PC-9 (cell line): Measurements from ENCODE around the gene ADGRL3. TPM values are rescaled to one million over a fixed set of nuclear protein-coding genes. Genes with fewer than 3 reads are reported as not detected.

Experiments
- BruUV-seq: library from RNA; stranded (reverse); fragments of 400-500 nt; replicated peaks from 2 replicates; lab custom pipeline; 2021; lab: Mats Ljungman, UMichigan
- CTCF ChIA-PET: fragments of 300-600 bp; sonication (Branson Sonifier 250); formaldehyde crosslinking; loops from one replicate; lab custom pipeline; 2022; ENCODE audit warnings: antibody characterized with exemption; lab: Charles Lee
- POLR2A ChIA-PET: fragments of 300-600 bp; sonication (Branson Sonifier 250); formaldehyde crosslinking; loops from one replicate; lab custom pipeline; 2022; ENCODE audit warnings: antibody characterized with exemption; ENCODE audit not compliant: unreplicated experiment; lab: Charles Lee
- DNase-seq, 2 experiments: peaks; one replicate each; pipeline versions ENCODE4 v3.0.0 to v3.0.0-alpha.2; 2015 to 2022; ENCODE audit warnings: mixed read lengths in 1 of 2
- H2AFZ ChIP-seq: fragments of 200-600 bp; sonication (generic); 2 replicates; pipeline ENCODE4 v1.8.1; 2017; ENCODE audit warnings: antibody characterized with exemption
- H3F3A ChIP-seq: fragments of 200-600 bp; sonication (generic); 2 replicates; pipeline ENCODE4 v1.8.1; 2017; ENCODE audit warnings: antibody characterized with exemption, mild to moderate bottlenecking, low read depth; ENCODE audit not compliant: insufficient read depth
- H3K27ac ChIP-seq: fragments of 200-600 bp; sonication (generic); 2 replicates; pipeline ENCODE4 v1.6.1; 2016; ENCODE audit warnings: mixed run types
- H3K27me3 ChIP-seq: fragments of 200-600 bp; sonication (generic); 2 replicates; pipeline ENCODE4 v1.6.1; 2016; ENCODE audit warnings: low read depth, mixed run types; ENCODE audit not compliant: insufficient read depth
- H3K36me3 ChIP-seq: fragments of 200-600 bp; sonication (generic); 2 replicates; pipeline ENCODE4 v1.6.1; 2016; ENCODE audit warnings: low read depth, mixed run types
- H3K4me1 ChIP-seq: fragments of 200-600 bp; sonication (generic); replicated peaks from 2 replicates; pipeline ENCODE4 v1.6.1; 2016; ENCODE audit warnings: mixed run types; ENCODE audit not compliant: insufficient read depth
- H3K4me2 ChIP-seq: fragments of 200-600 bp; sonication (generic); 2 replicates; pipeline ENCODE4 v1.6.1; 2017; ENCODE audit warnings: mixed run types
- H3K4me3 ChIP-seq: fragments of 200-600 bp; sonication (generic); 2 replicates; pipeline ENCODE4 v1.6.1; 2016; ENCODE audit warnings: mixed run types
- H3K79me2 ChIP-seq: fragments of 200-600 bp; sonication (generic); 2 replicates; pipeline ENCODE4 v1.6.1; 2017; ENCODE audit warnings: low read depth, mixed run types
- H3K9me2 ChIP-seq: fragments of 200-600 bp; sonication (generic); 2 replicates; pipeline ENCODE4 v1.8.1; 2017; ENCODE audit warnings: mild to moderate bottlenecking; ENCODE audit not compliant: insufficient read depth
- H3K9me3 ChIP-seq: fragments of 200-600 bp; sonication (generic); 2 replicates; pipeline ENCODE4 v1.8.1; 2016; ENCODE audit warnings: low read depth; ENCODE audit not compliant: insufficient read depth
- H4K20me1 ChIP-seq: fragments of 200-600 bp; sonication (generic); 2 replicates; pipeline ENCODE4 v1.8.1; 2017; ENCODE audit not compliant: insufficient read depth
- CTCF ChIP-seq: fragments of 200-600 bp; sonication (generic); conservative IDR thresholded peaks from 2 replicates; pipeline ENCODE4 v1.6.1; 2017; ENCODE audit warnings: mixed run types, antibody characterized with exemption, mild to moderate bottlenecking, moderate library complexity
- EZH2 ChIP-seq: fragments of 200-600 bp; sonication (generic); IDR thresholded peaks from 2 replicates; pipeline ENCODE4 v1.8.0; 2017; ENCODE audit warnings: antibody characterized with exemption, low read depth
- intact Hi-C: fragments of 100-400 bp; cut with micrococcal nuclease; formaldehyde crosslinking; loops from one replicate; pipeline ENCODE4 v1.10.0; 2022; ENCODE audit not compliant: unreplicated experiment
- total RNA-seq: library from RNA; stranded (reverse); gene quantifications from 2 replicates; pipeline ENCODE4 v1.2.3, GENCODE V29; 2021

ADGRL3 gene
- total RNA-seq, 1 experiment from 2014 or later, result 1.6 TPM

GRCh38 chr4:61194571-61194970 lies 5.6 kb upstream of the ADGRL3 start:
- no peak for TF ChIP-seq CTCF
- no peak for TF ChIP-seq EZH2
- BruUV-seq, result no TSS peak
- no peaks in the 10 kb centered on the region for H3K4me1 ChIP-seq
- intact Hi-C loops, result no loop called here
- no peaks in the 10 kb centered on the region for H3K9me2 ChIP-seq
- no peak overlapping the region for H2AFZ ChIP-seq
- no peak overlapping the region for H3K4me3 ChIP-seq
- no peaks in the 10 kb centered on the region for H3K79me2 ChIP-seq
- H3K4me2 ChIP-seq, result no peak overlapping the region
- H3K36me3 ChIP-seq, result no peaks in the 10 kb centered on the region
- ChIA-PET CTCF (no interaction called here), POLR2A (no interaction called here)
- H3F3A ChIP-seq, result no peaks in the 10 kb centered on the region
- DNase-seq, result no peak
- no peak overlapping the region for H3K27ac ChIP-seq
- H3K9me3 ChIP-seq, result no peaks in the 10 kb centered on the region
- H4K20me1 ChIP-seq, result no peaks in the 10 kb centered on the region
- H3K27me3 ChIP-seq, result peaks cover 5% of the 10 kb centered on the region; the same call in 1 of the 2 replicates

GRCh38 chr4:61195101-61195500 lies 5.0 kb upstream of the ADGRL3 start:
- H3K4me1 ChIP-seq, result no peaks in the 10 kb centered on the region
- no peaks in the 10 kb centered on the region for H3K36me3 ChIP-seq
- no peak overlapping the region for H3K4me2 ChIP-seq
- H3K27me3 ChIP-seq, result peaks cover 6% of the 10 kb centered on the region; the same call in 1 of the 2 replicates
- no peaks in the 10 kb centered on the region for H3K9me3 ChIP-seq
- no peaks in the 10 kb centered on the region for H3F3A ChIP-seq
- no peaks in the 10 kb centered on the region for H4K20me1 ChIP-seq
- H3K9me2 ChIP-seq, result no peaks in the 10 kb centered on the region
- no TSS peak for BruUV-seq
- H3K27ac ChIP-seq, result no peak overlapping the region
- TF ChIP-seq EZH2 (no peak), CTCF (no peak)
- CTCF ChIA-PET, result no interaction called here
- H2AFZ ChIP-seq, result no peak overlapping the region
- no peak for DNase-seq
- intact Hi-C loops, result no loop called here
- H3K4me3 ChIP-seq, result no peak overlapping the region
- POLR2A ChIA-PET, result no interaction called here
- no peaks in the 10 kb centered on the region for H3K79me2 ChIP-seq

GRCh38 chr4:61198686-61199085 lies 1.4 kb upstream of the ADGRL3 start:
- Histone ChIP-seq H3K9me2 (no peaks in the 10 kb centered on the region), H3K27me3 (peaks cover 6% of the 10 kb centered on the region; the same call in 1 of the 2 replicates), H3K4me3 (no peak overlapping the region), H4K20me1 (no peaks in the 10 kb centered on the region), H3K36me3 (no peaks in the 10 kb centered on the region), H3K9me3 (no peaks in the 10 kb centered on the region), H3K79me2 (no peaks in the 10 kb centered on the region), H2AFZ (no peak overlapping the region), H3F3A (no peaks in the 10 kb centered on the region), H3K27ac (no peak overlapping the region), H3K4me1 (no peaks in the 10 kb centered on the region), H3K4me2 (no peak overlapping the region)
- ChIA-PET CTCF (no interaction called here), POLR2A (no interaction called here)
- BruUV-seq, result no TSS peak
- intact Hi-C loops, result no loop called here
- DNase-seq, result no peak
- TF ChIP-seq CTCF, result no peak
